Subcutaneous adipose tissue (tissue), 4 donors: Measurements from ENCODE around the gene CFAP77. TPM values are rescaled to one million over a fixed set of nuclear protein-coding genes. Genes with fewer than 3 reads are reported as not detected.

Experiments
- CTCF ChIP-seq: fragments of 450-650 bp; IDR thresholded peaks from one replicate; pipeline ENCODE4 v1.5.1; 2016; ENCODE audit warnings: low read depth, mild to moderate bottlenecking, control low read depth, antibody characterized with exemption, moderate library complexity
- small RNA-seq: library from RNA; depleted of rRNA; stranded (forward); fragments of <200 nt; gene quantifications from one replicate; pipeline ENCODE3, GENCODE V24; 2016
- total RNA-seq, 4 donors: library from RNA; depleted of rRNA; stranded (reverse); fragments of >200 nt; gene quantifications; one replicate each; pipeline ENCODE4 v1.1.0, GENCODE V29; 2016

CFAP77 gene
- total RNA-seq, 4 donors from 2014 or later: not detected

- TF ChIP-seq CTCF: no peak
Measured at GRCh38 chr9:132622159-132622558, 212.1 kb downstream of the CFAP77 start.

Small RNA genes within 50 kb of the gene (small RNA-seq; reads per million reads assigned to genes)
- not detected for gene RNU5D-2P

Other genes starting within 250 kb of the CFAP77 start
- 1 to 10 TPM in 1 of 4 donors, under 1 TPM in 1, not detected in 2; 0.44 to 3.2 TPM for gene NTNG2, start 248.2 kb upstream of the CFAP77 start, total RNA-seq
- gene SETX, start 55.2 kb upstream of the CFAP77 start, total RNA-seq: 10 to 100 TPM; 66.7 to 94.0 (median 75.6) TPM
- 10 to 100 TPM; 10.4 to 19.2 (median 13.3) TPM for gene TTF1, start 3.4 kb upstream of the CFAP77 start, total RNA-seq
- gene BARHL1, start 172.4 kb downstream of the CFAP77 start, total RNA-seq: not detected